ENCODE measurements around the gene PDE6D. TPM values are rescaled to one million over a fixed set of nuclear protein-coding genes. Genes with fewer than 3 reads are reported as not detected.

The PDE6D gene
- total RNA-seq, 1 donor from 2014 or later = 34.6 TPM

GRCh38 chr2:231794383-231794782 lies 13.3 kb upstream of the PDE6D start:
- H3K27me3 ChIP-seq (ENCODE audit: control insufficient read depth, insufficient read depth, low read length) = no peaks in the 10 kb centered on the region
- peaks cover 1% of the 10 kb centered on the region for H3K36me3 ChIP-seq (ENCODE audit: control insufficient read depth, insufficient read depth, low read length)
- TF ChIP-seq, protein P1, sequence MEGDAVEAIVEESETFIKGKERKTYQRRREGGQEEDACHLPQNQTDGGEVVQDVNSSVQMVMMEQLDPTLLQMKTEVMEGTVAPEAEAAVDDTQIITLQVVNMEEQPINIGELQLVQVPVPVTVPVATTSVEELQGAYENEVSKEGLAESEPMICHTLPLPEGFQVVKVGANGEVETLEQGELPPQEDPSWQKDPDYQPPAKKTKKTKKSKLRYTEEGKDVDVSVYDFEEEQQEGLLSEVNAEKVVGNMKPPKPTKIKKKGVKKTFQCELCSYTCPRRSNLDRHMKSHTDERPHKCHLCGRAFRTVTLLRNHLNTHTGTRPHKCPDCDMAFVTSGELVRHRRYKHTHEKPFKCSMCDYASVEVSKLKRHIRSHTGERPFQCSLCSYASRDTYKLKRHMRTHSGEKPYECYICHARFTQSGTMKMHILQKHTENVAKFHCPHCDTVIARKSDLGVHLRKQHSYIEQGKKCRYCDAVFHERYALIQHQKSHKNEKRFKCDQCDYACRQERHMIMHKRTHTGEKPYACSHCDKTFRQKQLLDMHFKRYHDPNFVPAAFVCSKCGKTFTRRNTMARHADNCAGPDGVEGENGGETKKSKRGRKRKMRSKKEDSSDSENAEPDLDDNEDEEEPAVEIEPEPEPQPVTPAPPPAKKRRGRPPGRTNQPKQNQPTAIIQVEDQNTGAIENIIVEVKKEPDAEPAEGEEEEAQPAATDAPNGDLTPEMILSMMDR (IDR thresholded peaks at IDR 0.05; ENCODE audit: insufficient read depth, low read length, poor library complexity, severe bottlenecking) = no peak
- DNase-seq (ENCODE audit: low read depth) = no peak
- no peak overlapping the region for H3K4me3 ChIP-seq (ENCODE audit: low read depth, low read length)

DNA sequence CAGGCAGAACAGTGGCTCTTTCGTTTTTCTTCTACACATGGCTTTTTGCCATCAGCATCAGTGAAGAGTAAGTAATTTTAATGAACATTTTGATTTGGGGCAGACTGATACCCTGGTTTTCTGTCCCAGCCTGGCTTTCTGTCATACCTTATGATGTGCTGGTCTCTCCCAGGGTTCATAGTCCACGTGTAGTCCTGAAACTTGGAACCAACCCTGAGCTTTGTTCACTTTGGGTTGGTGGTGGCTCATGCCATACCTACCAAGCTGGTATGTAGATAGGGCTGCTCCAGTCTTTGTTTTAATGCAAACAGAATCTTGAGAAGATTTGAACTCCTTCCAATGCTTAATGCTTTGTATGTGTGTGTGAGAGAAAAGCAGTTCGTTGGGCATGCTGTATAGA lies 10.0 kb upstream of the PDE6D start:
- no peaks in the 10 kb centered on the region for H3K36me3 ChIP-seq (ENCODE audit: control insufficient read depth, insufficient read depth, low read length)
- no peak overlapping the region for H3K4me3 ChIP-seq (ENCODE audit: low read depth, low read length)
- no peak for DNase-seq (ENCODE audit: low read depth)
- no peaks in the 10 kb centered on the region for H3K27me3 ChIP-seq (ENCODE audit: control insufficient read depth, insufficient read depth, low read length)
- TF ChIP-seq, protein P1 (IDR thresholded peaks at IDR 0.05; ENCODE audit: insufficient read depth, low read length, poor library complexity, severe bottlenecking) = no peak

DNA sequence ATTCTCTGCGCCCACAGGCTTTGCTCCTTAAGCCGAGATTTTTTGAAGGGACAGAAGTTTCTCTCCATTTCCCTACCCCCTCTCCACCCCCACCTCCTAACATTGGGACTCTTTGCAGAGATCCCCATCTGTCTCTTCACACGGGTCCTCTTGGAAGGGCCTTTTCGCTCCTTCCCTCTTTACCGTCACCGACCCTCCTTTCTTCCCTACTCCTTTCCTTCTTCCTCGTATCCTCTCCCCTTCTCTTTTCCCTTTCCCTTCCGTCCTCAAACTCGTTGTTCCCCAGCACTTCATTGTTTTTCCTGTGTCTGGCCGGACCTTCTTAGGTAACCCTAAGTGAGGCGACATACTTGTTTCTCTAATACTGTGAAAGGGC lies 5.8 kb upstream of the PDE6D start:
- Histone ChIP-seq H3K27me3 (ENCODE audit: control insufficient read depth, insufficient read depth, low read length) (no peaks in the 10 kb centered on the region), H3K36me3 (ENCODE audit: control insufficient read depth, insufficient read depth, low read length) (no peaks in the 10 kb centered on the region), H3K4me3 (ENCODE audit: low read depth, low read length) (peak overlapping the region; percentile 93)
- no peak for DNase-seq (ENCODE audit: low read depth)
- TF ChIP-seq, protein P1 (IDR thresholded peaks at IDR 0.05; ENCODE audit: insufficient read depth, low read length, poor library complexity, severe bottlenecking) = no peak

GRCh38 chr2:231786177-231786916 lies 5.3 kb upstream of the PDE6D start, which contains the start of gene COPS7B:
COPS7B (plus strand) TSS chr2:231786445; CDS start chr2:231788571, 2,126 bp downstream.
- no peak for DNase-seq (ENCODE audit: low read depth)
- TF ChIP-seq, protein P1 (IDR thresholded peaks at IDR 0.05; ENCODE audit: insufficient read depth, low read length, poor library complexity, severe bottlenecking) = peak; percentile 74
- Histone ChIP-seq H3K4me3 (ENCODE audit: low read depth, low read length) (peak within 1 kb of the TSS; percentile 93), H3K27me3 (ENCODE audit: control insufficient read depth, insufficient read depth, low read length) (no peaks in the 10 kb centered on the region), H3K36me3 (ENCODE audit: control insufficient read depth, insufficient read depth, low read length) (no peaks in the 10 kb centered on the region)

DNA sequence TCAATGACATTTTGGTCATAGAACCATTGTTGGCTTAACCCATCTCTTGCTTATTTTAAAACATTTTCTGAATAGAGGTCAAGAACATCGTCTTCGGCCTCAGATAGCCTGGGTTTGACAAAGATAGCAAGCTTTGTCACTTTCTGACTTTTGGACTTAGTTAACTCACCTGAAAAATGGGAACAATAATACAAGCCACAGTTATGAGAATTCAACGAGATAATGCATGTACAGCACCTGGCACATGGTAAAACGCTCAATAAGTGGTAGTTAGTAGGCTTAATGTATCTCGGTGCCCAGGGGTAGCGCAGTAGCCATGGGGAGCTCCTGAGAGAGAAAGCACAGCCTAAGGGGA lies 4.7 kb upstream of the PDE6D start:
- H3K36me3 ChIP-seq (ENCODE audit: control insufficient read depth, insufficient read depth, low read length) = no peaks in the 10 kb centered on the region
- TF ChIP-seq, protein P1 (IDR thresholded peaks at IDR 0.05; ENCODE audit: insufficient read depth, low read length, poor library complexity, severe bottlenecking) = no peak
- no peak for DNase-seq (ENCODE audit: low read depth)

GRCh38 chr2:231785413-231785812 lies 4.3 kb upstream of the PDE6D start:
- H3K4me3 ChIP-seq (ENCODE audit: low read depth, low read length) = no peak overlapping the region
- no peaks in the 10 kb centered on the region for H3K36me3 ChIP-seq (ENCODE audit: control insufficient read depth, insufficient read depth, low read length)
- TF ChIP-seq, protein P1 (IDR thresholded peaks at IDR 0.05; ENCODE audit: insufficient read depth, low read length, poor library complexity, severe bottlenecking) = no peak
- no peak for DNase-seq (ENCODE audit: low read depth)
- H3K27me3 ChIP-seq (ENCODE audit: control insufficient read depth, insufficient read depth, low read length) = no peaks in the 10 kb centered on the region

More for the DNA sequence above, 4.7 kb upstream of the PDE6D start:
- H3K4me3 ChIP-seq (ENCODE audit: low read depth, low read length) = peak overlapping the region; percentile 93
- H3K27me3 ChIP-seq (ENCODE audit: control insufficient read depth, insufficient read depth, low read length) = no peaks in the 10 kb centered on the region

All from kidney epithelial cell (primary cell).